ENCODE data around the gene RIT2.

The RIT2 gene

GRCh38 chr18:42922363-42922762, 193.1 kb downstream of the RIT2 start:
- FAIRE-seq: no peak

DNA sequence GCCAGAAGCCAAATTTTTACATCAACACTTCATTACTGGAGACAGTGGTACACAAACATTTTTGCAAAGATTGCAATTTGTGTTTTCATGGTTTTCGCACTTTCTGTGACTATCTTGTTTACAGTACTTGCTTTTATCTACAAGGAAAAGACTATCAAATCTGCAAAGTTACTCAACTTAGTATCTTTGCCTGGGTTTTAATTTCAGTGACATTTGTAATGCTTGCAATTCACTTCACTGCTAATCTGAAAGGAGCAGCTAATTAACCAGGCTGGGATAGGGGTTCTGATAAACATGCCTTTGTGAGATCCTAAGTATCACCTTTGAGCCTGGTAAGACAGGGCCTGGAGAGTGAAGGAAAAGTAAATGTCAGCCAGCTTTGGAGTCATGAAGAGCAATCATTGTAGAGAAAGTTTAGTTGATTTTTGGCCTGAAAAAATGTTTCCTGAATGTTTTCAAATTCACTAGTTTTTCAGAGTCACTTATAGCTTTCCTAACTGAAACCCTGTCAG, 194.2 kb downstream of the RIT2 start:
- no peak for FAIRE-seq

DNA sequence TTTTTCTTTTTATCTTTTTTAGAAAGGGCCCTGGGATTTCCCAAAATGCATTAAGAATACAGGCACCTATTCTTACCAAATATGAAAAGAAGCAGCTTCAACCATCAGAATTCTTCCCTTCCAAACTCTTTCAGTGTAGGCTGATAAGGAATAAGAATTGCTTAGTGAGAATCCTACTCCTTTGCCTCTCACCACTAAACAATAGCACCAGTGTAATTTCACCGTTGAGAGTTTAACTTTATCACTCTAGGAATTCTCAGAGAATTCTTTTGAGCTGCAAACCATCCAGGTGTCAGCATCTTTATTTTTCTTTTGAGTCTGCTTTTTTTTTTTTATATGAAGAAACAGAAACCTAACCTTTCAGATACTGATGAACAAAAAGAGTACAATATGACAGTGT, 194.9 kb downstream of the RIT2 start:
- no peak for FAIRE-seq

DNA sequence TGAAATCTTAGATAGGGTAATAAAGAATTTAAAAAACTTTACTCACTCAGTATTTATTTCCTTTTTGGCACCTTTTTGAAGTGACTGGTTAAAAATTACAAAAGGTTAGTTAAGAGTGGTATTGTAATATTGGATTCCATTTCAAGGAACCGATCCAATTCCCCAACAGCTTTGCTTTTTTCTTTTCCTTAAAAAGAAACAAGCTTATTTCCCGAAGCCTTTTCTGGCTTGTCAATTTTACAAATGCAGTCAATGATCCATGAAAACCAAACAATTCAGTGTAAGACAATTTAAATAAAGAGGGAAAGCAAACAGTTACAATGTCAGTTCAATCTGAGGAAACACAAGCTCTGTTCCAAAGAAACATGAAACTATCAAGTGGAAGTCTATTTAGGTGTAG, 200.2 kb downstream of the RIT2 start:
- FAIRE-seq: no peak

- FAIRE-seq: no peak
Observed at GRCh38 chr18:42914476-42914875, 201.0 kb downstream of the RIT2 start.

GRCh38 chr18:42909095-42909494, 206.4 kb downstream of the RIT2 start:
- FAIRE-seq: no peak

- no peak for FAIRE-seq
Observed at GRCh38 chr18:42906761-42907160, 208.7 kb downstream of the RIT2 start.

- no peak for FAIRE-seq
Observed at GRCh38 chr18:42901161-42901560, 214.3 kb downstream of the RIT2 start.

GRCh38 chr18:42893977-42894376, 221.5 kb downstream of the RIT2 start:
- FAIRE-seq: no peak

DNA sequence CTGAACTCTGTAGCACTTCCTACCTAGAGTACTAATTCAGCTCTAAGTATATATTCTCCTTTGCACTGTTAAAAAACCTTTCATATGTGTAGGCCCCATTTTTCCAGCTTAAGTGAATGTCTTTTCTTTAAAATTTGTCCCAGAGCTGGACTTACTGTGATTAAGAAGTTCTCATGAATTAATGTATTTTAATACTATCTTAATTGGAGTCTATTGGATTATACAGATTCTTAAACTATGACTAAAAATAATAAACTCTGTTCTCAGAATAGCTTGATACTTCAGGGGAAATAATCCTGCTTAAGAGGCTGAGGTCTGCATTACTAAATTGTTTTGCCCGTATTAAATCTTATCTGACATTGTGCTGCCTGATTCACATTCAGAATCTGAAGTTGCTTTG, 223.3 kb downstream of the RIT2 start:
- FAIRE-seq: no peak

DNA sequence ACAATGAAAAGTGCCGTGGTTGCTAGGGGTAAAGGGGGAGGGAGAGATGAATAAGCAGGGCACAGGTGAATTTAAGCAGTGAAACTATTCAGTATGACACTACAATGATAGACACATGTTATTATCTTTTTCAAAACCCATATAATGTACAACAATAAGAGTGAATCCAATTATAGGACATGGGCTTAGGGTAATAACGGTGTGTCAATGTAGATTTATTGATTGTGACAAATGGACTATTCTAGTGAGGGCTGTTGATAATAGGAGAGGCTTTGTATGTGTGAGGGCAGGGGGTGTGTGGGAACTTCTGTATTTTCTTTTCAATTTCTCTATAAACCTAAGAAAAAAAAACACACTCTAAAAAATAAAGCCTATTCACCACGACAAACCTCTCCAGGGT, 223.8 kb downstream of the RIT2 start:
- no peak for FAIRE-seq

GRCh38 chr18:42883169-42883568, 232.3 kb downstream of the RIT2 start:
- no peak for FAIRE-seq

GRCh38 chr18:42882122-42882521, 233.4 kb downstream of the RIT2 start:
- FAIRE-seq: no peak

DNA sequence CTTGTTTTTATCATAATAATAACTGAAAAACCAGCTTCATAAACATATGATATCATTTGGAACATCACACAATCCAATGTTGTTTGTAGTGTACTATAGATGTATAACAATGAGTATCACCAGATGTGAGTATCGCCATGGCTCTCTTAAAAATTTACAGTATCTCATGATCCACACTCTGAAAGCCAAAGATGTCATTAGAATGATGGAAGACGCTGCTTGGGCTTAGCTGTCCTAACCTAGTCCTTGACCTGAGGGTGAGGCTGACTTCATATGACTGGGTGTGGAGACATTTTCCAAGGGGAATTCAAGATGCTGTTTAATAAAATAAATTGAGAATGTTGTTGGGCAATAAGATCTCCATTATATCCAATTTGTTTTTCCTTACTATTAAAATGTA, 242.6 kb downstream of the RIT2 start:
- FAIRE-seq: no peak

DNA sequence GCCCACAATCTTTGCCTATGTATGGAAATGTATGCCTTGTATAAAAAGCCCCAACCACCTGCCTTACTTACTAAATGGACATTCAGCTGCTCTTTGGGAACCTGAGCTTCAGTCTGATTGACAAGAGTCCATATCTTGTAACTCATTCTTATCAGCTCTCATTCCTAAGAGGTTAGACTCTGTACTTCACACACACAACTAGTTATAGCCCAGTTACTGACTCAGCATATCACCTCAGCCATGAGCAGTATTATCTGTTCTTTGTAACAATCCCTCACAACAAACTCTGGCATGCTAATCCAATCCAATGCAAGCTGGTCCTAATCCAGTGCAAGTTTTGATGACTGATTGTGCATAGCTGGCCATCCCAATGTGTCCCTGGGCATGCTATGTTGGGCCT, 250.6 kb downstream of the RIT2 start:
- no peak for FAIRE-seq

DNA sequence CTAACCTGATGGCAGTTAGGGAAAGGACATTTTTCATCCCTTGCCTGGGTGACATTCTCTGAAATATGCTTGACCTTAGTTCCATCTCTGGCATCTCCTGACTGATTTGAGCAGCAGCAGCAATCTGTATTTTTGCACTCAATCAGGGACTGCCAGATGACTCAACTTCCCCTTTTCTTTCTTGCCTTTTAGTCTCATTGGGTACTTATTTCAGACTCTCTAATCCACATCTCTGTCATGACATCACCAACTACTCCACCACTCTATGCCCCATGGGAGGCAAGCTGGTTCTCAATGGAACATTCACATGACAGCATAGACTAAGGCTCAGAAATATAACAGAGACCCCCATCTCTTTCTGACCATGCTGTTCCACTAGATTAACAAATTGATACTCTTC, 254.2 kb downstream of the RIT2 start:
- FAIRE-seq: no peak

- no peak for FAIRE-seq
Observed at GRCh38 chr18:42860548-42860947, 254.9 kb downstream of the RIT2 start.

DNA sequence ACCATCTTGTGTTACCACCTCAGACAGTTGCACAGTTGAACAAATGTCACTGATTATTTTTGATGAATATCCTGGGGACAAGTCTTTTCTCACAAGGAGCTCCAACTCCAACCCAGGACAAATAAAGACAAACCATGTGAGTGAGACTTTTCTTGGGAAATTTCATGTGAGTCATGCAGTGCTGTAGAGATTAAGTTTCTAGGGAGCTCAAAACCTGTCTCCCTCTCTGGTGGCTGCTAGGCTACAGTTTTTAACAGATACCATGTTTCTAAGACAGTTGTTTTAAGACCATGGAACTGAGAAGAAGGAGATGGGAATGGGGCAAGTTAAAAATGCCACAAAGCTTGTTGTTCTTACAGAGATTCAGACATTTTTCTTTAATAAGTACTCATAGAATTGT, 255.5 kb downstream of the RIT2 start:
- no peak for FAIRE-seq

- FAIRE-seq: no peak
Observed at GRCh38 chr18:42854558-42854957, 260.9 kb downstream of the RIT2 start.

DNA sequence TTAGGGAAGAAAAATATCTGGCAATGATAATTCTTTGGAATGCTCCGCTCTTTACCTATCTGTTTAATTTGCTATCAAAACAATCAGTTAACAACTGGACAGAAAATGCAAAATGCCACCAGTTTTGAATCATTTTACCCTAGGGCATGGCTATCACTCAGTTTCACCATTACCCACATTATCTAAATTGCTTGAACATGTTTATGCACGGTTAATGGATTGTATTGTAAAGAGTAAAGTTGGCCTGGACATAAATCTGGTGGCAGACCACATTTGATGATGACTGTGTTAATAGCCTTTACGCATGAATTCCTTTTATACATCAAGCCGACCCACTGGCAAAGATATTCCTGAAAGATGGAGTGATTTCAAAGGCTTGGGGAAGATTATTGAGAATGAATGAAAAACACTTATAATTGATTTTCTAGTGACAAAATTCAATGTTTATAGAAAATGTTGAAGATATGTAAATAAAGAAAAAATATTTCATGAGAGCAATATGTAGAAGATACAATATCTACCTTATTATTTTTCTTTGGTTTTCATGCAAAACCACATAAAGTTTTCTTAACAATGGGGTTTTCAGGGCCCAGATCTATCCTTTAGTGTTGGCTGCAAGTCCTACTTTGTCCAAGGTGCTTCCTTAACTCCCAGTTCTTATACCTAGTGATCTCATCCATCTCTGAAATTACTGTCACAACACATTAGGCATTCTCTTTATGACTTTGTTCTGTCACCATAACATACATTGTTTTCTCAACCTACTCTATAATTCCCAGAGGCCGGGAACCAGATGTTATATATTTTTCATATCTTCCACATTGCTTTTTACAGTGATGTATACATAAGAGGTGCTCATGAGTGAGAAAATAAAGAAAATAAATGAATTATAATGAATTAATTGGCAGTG, 265.1 kb downstream of the RIT2 start:
- no peak for FAIRE-seq

DNA sequence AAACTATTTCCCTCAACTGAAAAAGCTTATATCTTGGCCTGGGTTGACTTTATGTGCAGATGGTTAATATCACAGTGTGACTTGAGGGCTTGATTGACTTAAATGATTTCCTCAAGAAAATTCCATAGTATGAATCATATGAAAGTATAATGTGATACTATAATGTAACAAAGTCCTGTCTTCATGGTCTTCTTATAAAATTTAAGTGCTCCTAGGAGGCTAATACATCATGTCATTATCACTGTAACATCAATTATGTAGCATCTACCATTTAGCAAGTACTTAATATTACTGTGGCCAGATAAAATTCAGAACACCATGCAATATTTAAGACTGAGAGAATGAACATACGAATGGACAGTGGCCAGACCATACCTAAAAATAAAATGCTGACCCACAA, 276.1 kb downstream of the RIT2 start:
- FAIRE-seq: no peak

DNA sequence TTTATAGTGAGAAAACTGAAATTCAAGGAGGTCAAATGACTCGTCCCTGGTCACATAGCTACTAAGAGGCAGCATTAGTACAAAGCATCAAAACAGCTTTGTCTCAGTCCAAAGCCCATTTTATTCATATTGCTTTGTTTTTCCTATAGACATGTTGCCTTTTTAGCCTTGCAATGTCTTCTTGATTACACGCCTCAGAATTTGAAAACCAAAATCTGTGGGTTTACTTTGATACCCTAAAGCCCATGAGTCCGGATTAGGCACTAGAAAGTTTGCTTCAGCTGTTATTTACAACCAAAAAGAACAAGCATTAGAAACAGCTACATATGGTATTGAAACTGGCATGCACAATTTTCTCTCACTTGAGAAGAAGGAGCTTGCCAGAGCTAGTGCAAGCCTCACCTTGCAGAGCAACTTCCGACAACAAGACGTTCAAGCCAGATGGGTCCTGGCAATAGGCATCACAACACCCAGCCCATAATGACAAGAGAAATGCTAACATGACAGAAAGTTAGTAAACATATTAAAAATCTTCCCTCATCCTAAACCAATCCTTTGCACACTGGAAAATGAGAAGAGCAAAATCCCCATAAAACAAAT, 276.8 kb downstream of the RIT2 start:
- FAIRE-seq: no peak

- no peak for FAIRE-seq
Observed at GRCh38 chr18:42830936-42831335, 284.5 kb downstream of the RIT2 start.

DNA sequence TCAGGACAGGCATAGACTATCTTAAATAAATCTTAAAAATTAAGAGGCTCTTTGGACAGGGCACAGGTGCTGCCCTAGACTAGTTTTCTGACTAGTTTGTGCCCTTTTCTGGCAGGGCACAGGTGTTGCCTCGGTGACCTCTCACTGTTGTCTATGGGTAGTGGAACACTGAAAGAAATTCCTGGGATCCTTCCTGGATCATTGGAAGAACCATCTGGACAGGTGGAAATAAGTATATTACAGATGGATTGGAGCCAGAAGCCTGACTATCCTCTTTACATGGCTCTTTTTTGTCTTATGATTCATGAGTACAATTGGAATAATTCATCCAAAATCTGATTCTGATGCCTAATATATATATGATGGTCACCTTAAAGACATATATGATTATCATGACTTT, 286.6 kb downstream of the RIT2 start:
- FAIRE-seq: no peak
